K562 (cell line): ENCODE results near the gene CENPP. TPM values are rescaled to one million over a fixed set of nuclear protein-coding genes. Genes with fewer than 3 reads are reported as not detected.
"Not testable (repeated sequence)": the region's sequence is repeated elsewhere in the genome, so short reads cannot be mapped to it uniquely, and the experiment has no call there.

Source experiments
- ATAC-seq: fragments of 200-7000 bp; cut with Tn5 transposase; 3 replicates; pipeline ENCODE4 v1.9.1; 2020; ENCODE audit warnings: moderate library complexity
- BruUV-seq: library from RNA; stranded (reverse); fragments of 400-500 nt; replicated peaks from 2 replicates; lab custom pipeline; 2021; lab: Mats Ljungman, UMichigan
- CTCF ChIA-PET: fragments of 300-600 bp; formaldehyde crosslinking; extraction: SDS; loops from one replicate; lab custom pipeline; 2021; ENCODE audit warnings: low intra/inter-chr PET ratio; lab: Yijun Ruan, JAX
- POLR2A ChIA-PET: fragments of 300-600, 350-650 bp; sonication (Branson Sonifier 250); formaldehyde crosslinking; extraction: SDS; loops from one replicate; lab custom pipeline; 2021; ENCODE audit warnings: antibody characterized with exemption, inconsistent platforms; lab: Yijun Ruan, JAX
- DNase-seq, 4 experiments: peaks; one replicate each; pipeline versions ENCODE4 v3.0.0 to v3.0.0-alpha.2; 2011 to 2018; ENCODE audit warnings: low spot score in 3 of 4, mixed read lengths in 3 of 4; ENCODE audit errors: extremely low read depth in 1 of 4
- FAIRE-seq: peaks from 2 replicates; lab custom pipeline; 2011; peaks lifted over from hg19 to GRCh38; lab: Jason Lieb, UNC
- H2AFZ ChIP-seq: 2 replicates; pipeline ENCODE4 v1.6.0; 2011; ENCODE audit warnings: low read depth, low read length, control low read depth, inconsistent platforms
- H3K27ac ChIP-seq: fragments of 200-600 bp; 3 replicates; pipeline ENCODE4 v1.8.0; 2011; ENCODE audit warnings: low read depth, mild to moderate bottlenecking, control low read depth, inconsistent platforms, low read length, moderate library complexity, mixed read lengths; ENCODE audit errors: extremely low read depth
- H3K27me3 ChIP-seq, 2 experiments: fragments of 300-600 bp in 1 of 2; 2 replicates in 1 of 2; 3 replicates in 1 of 2; pipeline versions ENCODE4 v1.6.0 to v1.8.0; 2011; ENCODE audit warnings: inconsistent platforms in 2 of 2, low read length in 2 of 2, mild to moderate bottlenecking in 1 of 2, mixed read lengths in 1 of 2, moderate library complexity in 1 of 2; ENCODE audit not compliant: control insufficient read depth in 2 of 2, insufficient read depth in 2 of 2
- H3K36me3 ChIP-seq: fragments of 300-600 bp; 3 replicates; pipeline ENCODE4 v1.8.0; 2011; ENCODE audit warnings: mild to moderate bottlenecking, low read length, inconsistent platforms; ENCODE audit not compliant: control insufficient read depth, insufficient read depth
- H3K4me1 ChIP-seq, 2 experiments: fragments of 200-600 bp in 1 of 2; replicated peaks in 1 of 2; 2 replicates in 1 of 2; 3 replicates in 1 of 2; pipeline versions ENCODE4 v1.5.1 to v1.8.0; 2011; ENCODE audit warnings: inconsistent platforms in 2 of 2, low read length in 2 of 2, mild to moderate bottlenecking in 1 of 2, mixed read lengths in 1 of 2, moderate library complexity in 1 of 2; ENCODE audit not compliant: control insufficient read depth in 2 of 2, insufficient read depth in 2 of 2
- H3K4me2 ChIP-seq: 2 replicates; pipeline ENCODE4 v1.6.1; 2011; ENCODE audit warnings: low read length, control low read depth, inconsistent platforms, mixed read lengths; ENCODE audit not compliant: insufficient read depth
- H3K4me3 ChIP-seq: fragments of 200-600 bp; sonication (generic), shearing (Covaris generic); 2 replicates; pipeline ENCODE4 v1.5.1; 2016; ENCODE audit warnings: control low read depth, inconsistent platforms
- H3K79me2 ChIP-seq: fragments of 200-600 bp; 3 replicates; pipeline ENCODE4 v1.8.0; 2011; ENCODE audit warnings: low read length, inconsistent platforms; ENCODE audit not compliant: control insufficient read depth, insufficient read depth
- H3K9ac ChIP-seq, 2 experiments: 2 replicates each; pipeline versions ENCODE4 v1.6.0 to v1.6.1; 2011; ENCODE audit warnings: low read depth in 2 of 2, low read length in 2 of 2, control low read depth in 1 of 2, inconsistent platforms in 1 of 2, mild to moderate bottlenecking in 1 of 2, mixed read lengths in 1 of 2; ENCODE audit not compliant: insufficient read depth in 1 of 2
- H3K9me1 ChIP-seq: one replicate; pipeline ENCODE4 v1.6.0; 2011; ENCODE audit warnings: inconsistent platforms, mild to moderate bottlenecking, low read length, moderate library complexity; ENCODE audit not compliant: control insufficient read depth, insufficient read depth
- H3K9me3 ChIP-seq: replicated peaks from 2 replicates; pipeline ENCODE4 v1.5.1; 2011; ENCODE audit warnings: low read depth, low read length, inconsistent platforms; ENCODE audit not compliant: control insufficient read depth, insufficient read depth
- H4K20me1 ChIP-seq: replicated peaks from 2 replicates; pipeline ENCODE4 v1.6.1; 2011; ENCODE audit warnings: low read length, inconsistent platforms, mixed read lengths; ENCODE audit not compliant: control insufficient read depth, insufficient read depth
- WGBS: fragments of 100-300 bp; shearing (Covaris generic); methylation state at CpG from one replicate; pipeline ENCODE4 v1.1.6; 2016; ENCODE audit warnings: low coverage, mixed read lengths; ENCODE audit not compliant: insufficient coverage; ENCODE audit errors: missing lambda C conversion rate; 5-methylcytosine and 5-hydroxymethylcytosine counted together
- in situ Hi-C: fragments of 300-500 bp; cut with MboI; formaldehyde crosslinking; loops from 4 replicates; pipeline ENCODE4 v1.15.0; 2018; ENCODE audit warnings: inconsistent platforms, mixed read lengths
- intact Hi-C: fragments of 100-400 bp; cut with micrococcal nuclease; formaldehyde crosslinking; loops from 2 replicates; pipeline ENCODE4 v1.14.2; 2022
- polyA plus RNA-seq, 8 experiments: library from polyadenylated mRNA; depleted of rRNA in 4 of 8; stranded (reverse) in 5 of 8; unstranded in 3 of 8; fragments of >200 nt; fragmentation: Nextera tagmentation in 2 of 8; fragmentation: Illumina TruSeq in 1 of 8; extraction: Ambion mirVana in 2 of 8; extraction: Trizol in 1 of 8; gene quantifications; 2 replicates each; pipeline versions ENCODE4 v1.2.1 to v1.2.3, GENCODE V29; 2011 to 2014; ENCODE audit warnings: inconsistent platforms in 1 of 8, missing spikeins in 1 of 8
- total RNA-seq, 7 experiments: library from RNA; depleted of rRNA in 6 of 7; stranded (reverse); fragments of >200 nt in 6 of 7; fragmentation: Illumina TruSeq in 2 of 7; extraction: Trizol in 2 of 7; gene quantifications; 2 replicates each; pipeline versions ENCODE4 v1.2.1 to v1.2.3, GENCODE V29; 2011 to 2021; ENCODE audit warnings: low replicate concordance in 1 of 7
- TF ChIP-seq, protein P1 (sequence below): fragments of 450-650 bp; IDR thresholded peaks from 2 replicates; pipeline ENCODE4 v1.7.1; 2018; ENCODE audit warnings: mild to moderate bottlenecking, low read depth; ENCODE audit not compliant: partially characterized antibody

The CENPP gene
- total and polyA plus RNA-seq, 9 of the 15 experiments (the other 6 are each of a cell fraction or from before 2014, with no cell fraction given): 8.0 to 28.5 (median 17.9) TPM

GRCh38 chr9:92620845-92621244, 295.1 kb downstream of the CENPP start (continued):
- TF ChIP-seq, protein P1, sequence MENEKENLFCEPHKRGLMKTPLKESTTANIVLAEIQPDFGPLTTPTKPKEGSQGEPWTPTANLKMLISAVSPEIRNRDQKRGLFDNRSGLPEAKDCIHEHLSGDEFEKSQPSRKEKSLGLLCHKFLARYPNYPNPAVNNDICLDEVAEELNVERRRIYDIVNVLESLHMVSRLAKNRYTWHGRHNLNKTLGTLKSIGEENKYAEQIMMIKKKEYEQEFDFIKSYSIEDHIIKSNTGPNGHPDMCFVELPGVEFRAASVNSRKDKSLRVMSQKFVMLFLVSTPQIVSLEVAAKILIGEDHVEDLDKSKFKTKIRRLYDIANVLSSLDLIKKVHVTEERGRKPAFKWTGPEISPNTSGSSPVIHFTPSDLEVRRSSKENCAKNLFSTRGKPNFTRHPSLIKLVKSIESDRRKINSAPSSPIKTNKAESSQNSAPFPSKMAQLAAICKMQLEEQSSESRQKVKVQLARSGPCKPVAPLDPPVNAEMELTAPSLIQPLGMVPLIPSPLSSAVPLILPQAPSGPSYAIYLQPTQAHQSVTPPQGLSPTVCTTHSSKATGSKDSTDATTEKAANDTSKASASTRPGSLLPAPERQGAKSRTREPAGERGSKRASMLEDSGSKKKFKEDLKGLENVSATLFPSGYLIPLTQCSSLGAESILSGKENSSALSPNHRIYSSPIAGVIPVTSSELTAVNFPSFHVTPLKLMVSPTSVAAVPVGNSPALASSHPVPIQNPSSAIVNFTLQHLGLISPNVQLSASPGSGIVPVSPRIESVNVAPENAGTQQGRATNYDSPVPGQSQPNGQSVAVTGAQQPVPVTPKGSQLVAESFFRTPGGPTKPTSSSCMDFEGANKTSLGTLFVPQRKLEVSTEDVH: no peak
- TF ChIP-seq, all 486 proteins: peak for 0

- in situ Hi-C loops: not testable (repeated sequence)
Measured at GRCh38 chr9:92623936-92624335, 298.2 kb downstream of the CENPP start.

More at GRCh38 chr9:92623936-92624335, 298.2 kb downstream of the CENPP start:
- H3K27ac ChIP-seq, H4K20me1 ChIP-seq, POLR2A ChIA-PET, H2AFZ ChIP-seq, H3K9me3 ChIP-seq, H3K4me3 ChIP-seq, CTCF ChIA-PET, DNase-seq, intact Hi-C loops, H3K9me1 ChIP-seq, H3K4me2 ChIP-seq, FAIRE-seq, H3K9ac ChIP-seq, BruUV-seq, H3K27me3 ChIP-seq, H3K79me2 ChIP-seq, ATAC-seq, H3K4me1 ChIP-seq: not testable (repeated sequence)
- WGBS: 75% methylated on average over 3 of the region's 3 CpGs
- H3K36me3 ChIP-seq: peaks cover 45% of the 10 kb centered on the region; the same call in 1 of the 3 replicates
